Thyroid gland (tissue), 4 donors: ENCODE results near the gene TIMP3.

Experiments used
- POLR2A ChIP-seq, 2 donors: fragments of 450-650 bp; IDR thresholded peaks; one replicate each; pipeline ENCODE4 v1.6.1; 2017; ENCODE audit warnings: antibody characterized with exemption in 2 of 2, mild to moderate bottlenecking in 2 of 2, moderate library complexity in 1 of 2
- TF ChIP-seq, protein P1 (sequence below), 6 experiments: fragments of 200-600 bp in 3 of 6; fragments of 450-650 bp in 3 of 6; sonication (generic) in 3 of 6; IDR thresholded peaks; one replicate each; pipeline ENCODE4 v1.5.1; 2016 to 2019; ENCODE audit warnings: antibody characterized with exemption in 6 of 6, mild to moderate bottlenecking in 2 of 6, inconsistent platforms in 1 of 6, moderate library complexity in 1 of 6

DNA sequence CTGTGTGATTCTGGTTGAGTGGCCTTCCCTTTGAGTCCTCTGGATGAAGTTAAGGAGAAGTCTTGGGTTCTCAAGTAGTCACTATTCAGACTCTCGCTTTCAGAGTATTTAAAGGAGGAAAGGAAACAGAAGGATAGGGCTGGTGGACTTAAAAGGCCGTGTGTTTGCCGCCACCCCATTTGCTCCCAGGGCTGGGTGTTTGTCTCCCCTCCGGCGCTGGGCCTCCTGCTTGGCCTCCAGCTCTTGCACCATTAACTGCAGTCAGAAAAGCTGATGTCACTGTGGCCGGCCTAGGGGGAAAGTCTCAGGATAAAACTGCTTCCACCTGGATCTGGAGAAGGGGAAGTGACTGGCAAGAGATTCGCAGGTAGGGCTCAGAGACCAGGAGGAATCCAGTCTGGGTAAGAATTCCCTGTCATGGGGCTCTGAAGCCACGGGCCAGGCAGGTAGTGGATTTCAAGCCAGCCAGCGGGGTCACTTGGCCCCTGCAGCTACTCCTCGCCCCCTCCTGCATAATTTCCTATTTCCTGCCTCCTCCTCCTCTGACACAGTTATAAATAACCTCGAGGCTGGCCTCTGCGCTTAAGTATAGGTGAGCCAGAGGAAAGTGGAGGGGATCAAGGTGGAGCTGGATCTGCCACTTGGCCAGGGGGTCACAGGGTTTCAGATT, 17.1 kb downstream of the TIMP3 start:
- no peak for TF ChIP-seq POLR2A (IDR thresholded peaks at IDR 0.05)
- TF ChIP-seq, protein P1, sequence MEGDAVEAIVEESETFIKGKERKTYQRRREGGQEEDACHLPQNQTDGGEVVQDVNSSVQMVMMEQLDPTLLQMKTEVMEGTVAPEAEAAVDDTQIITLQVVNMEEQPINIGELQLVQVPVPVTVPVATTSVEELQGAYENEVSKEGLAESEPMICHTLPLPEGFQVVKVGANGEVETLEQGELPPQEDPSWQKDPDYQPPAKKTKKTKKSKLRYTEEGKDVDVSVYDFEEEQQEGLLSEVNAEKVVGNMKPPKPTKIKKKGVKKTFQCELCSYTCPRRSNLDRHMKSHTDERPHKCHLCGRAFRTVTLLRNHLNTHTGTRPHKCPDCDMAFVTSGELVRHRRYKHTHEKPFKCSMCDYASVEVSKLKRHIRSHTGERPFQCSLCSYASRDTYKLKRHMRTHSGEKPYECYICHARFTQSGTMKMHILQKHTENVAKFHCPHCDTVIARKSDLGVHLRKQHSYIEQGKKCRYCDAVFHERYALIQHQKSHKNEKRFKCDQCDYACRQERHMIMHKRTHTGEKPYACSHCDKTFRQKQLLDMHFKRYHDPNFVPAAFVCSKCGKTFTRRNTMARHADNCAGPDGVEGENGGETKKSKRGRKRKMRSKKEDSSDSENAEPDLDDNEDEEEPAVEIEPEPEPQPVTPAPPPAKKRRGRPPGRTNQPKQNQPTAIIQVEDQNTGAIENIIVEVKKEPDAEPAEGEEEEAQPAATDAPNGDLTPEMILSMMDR (IDR thresholded peaks at IDR 0.05), result no peak
